ENCODE results near the gene ZNF207. TPM values are rescaled to one million over a fixed set of nuclear protein-coding genes. Genes with fewer than 3 reads are reported as not detected.

The ZNF207 gene
- total RNA-seq, 1 donor from 2014 or later = 240 TPM

DNA sequence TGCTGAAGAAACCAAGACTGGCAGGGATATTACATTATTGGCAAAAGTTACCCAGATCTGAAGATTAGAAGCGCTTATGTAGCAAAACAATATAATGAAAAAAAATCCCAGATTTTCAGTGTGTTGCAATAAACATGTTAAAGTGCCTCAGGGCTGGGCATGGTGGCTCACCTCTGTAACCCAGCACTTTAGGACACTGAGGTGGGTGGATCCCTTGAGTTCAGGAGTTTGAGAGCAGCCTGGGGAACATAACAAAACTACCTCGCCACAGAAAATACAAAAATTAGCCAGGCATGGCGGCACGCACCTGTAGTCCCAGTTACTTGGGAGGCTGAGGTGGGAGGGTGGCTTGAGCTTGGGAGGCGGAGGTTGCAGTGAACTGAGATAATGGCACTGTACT, 6.8 kb downstream of the ZNF207 start:
- no peak for DNase-seq (ENCODE audit: low spot score in 2 of 2, unreplicated experiment in 2 of 2)
- H3K36me3 Mint-ChIP-seq = peaks cover 32% of the 10 kb centered on the region
- H3K27ac Mint-ChIP-seq = no peak overlapping the region
- no peaks in the 10 kb centered on the region for H3K27me3 Mint-ChIP-seq (ENCODE audit: low read depth)
- no peak overlapping the region for H3K4me3 Mint-ChIP-seq
- TF ChIP-seq, protein P1, sequence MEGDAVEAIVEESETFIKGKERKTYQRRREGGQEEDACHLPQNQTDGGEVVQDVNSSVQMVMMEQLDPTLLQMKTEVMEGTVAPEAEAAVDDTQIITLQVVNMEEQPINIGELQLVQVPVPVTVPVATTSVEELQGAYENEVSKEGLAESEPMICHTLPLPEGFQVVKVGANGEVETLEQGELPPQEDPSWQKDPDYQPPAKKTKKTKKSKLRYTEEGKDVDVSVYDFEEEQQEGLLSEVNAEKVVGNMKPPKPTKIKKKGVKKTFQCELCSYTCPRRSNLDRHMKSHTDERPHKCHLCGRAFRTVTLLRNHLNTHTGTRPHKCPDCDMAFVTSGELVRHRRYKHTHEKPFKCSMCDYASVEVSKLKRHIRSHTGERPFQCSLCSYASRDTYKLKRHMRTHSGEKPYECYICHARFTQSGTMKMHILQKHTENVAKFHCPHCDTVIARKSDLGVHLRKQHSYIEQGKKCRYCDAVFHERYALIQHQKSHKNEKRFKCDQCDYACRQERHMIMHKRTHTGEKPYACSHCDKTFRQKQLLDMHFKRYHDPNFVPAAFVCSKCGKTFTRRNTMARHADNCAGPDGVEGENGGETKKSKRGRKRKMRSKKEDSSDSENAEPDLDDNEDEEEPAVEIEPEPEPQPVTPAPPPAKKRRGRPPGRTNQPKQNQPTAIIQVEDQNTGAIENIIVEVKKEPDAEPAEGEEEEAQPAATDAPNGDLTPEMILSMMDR (IDR thresholded peaks at IDR 0.05; ENCODE audit: unreplicated experiment) = no peak
- no peaks in the 10 kb centered on the region for H3K9me3 Mint-ChIP-seq
- H3K4me1 Mint-ChIP-seq = peaks cover 26% of the 10 kb centered on the region

DNA sequence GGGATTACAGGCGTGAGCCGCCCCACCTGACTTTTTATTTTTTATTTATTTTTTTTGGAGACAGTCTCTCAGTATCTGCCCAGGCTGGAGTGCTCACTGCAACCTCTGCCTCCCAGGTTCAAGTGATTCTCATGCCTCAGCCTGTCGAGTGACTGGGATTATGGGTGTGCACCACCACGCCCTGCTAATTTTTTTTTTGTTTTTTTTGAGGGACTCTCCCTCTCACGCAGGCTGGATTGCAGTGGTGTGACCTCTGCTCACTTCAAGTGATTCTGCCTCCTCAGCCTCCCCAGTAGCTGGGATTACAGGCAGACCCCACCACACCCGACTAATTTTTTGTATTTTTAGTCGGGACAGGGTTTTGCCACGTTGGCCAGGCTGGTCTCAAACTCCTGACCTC, 7.7 kb downstream of the ZNF207 start:
- Mint-ChIP-seq H3K27ac (no peak overlapping the region), H3K9me3 (no peaks in the 10 kb centered on the region), H3K36me3 (peaks cover 37% of the 10 kb centered on the region), H3K27me3 (ENCODE audit: low read depth) (no peaks in the 10 kb centered on the region), H3K4me3 (no peak overlapping the region), H3K4me1 (peaks cover 20% of the 10 kb centered on the region)
- DNase-seq (ENCODE audit: low spot score in 2 of 2, unreplicated experiment in 2 of 2) = no peak
- TF ChIP-seq, protein P1 (IDR thresholded peaks at IDR 0.05; ENCODE audit: unreplicated experiment) = no peak

DNA sequence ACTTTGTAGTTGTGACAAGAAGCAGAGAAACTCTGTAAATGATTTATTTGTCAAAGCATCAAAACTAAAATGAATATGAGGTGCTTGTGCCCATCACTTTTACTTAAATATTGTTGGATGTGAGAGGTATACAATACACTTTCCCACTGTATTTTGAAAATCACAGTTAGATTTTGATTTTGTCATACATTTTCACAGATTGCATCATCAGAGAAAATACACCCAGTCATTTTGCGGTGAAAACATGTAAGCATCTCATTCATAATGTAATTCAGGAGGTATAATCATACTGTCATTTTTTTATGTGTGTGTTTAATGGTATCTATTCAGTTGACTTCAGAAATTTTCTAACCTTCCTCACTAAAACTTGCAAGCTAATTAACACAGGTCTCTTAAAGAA, 11.3 kb downstream of the ZNF207 start:
- H3K27me3 Mint-ChIP-seq (ENCODE audit: low read depth) = no peaks in the 10 kb centered on the region
- TF ChIP-seq, protein P1 (IDR thresholded peaks at IDR 0.05; ENCODE audit: unreplicated experiment) = no peak
- H3K9me3 Mint-ChIP-seq = no peaks in the 10 kb centered on the region
- no peak for DNase-seq (ENCODE audit: low spot score in 2 of 2, unreplicated experiment in 2 of 2)
- no peaks in the 10 kb centered on the region for H3K4me1 Mint-ChIP-seq
- peaks cover 44% of the 10 kb centered on the region for H3K36me3 Mint-ChIP-seq
- no peak overlapping the region for H3K4me3 Mint-ChIP-seq
- peak overlapping the region; percentile 53 for H3K27ac Mint-ChIP-seq

DNA sequence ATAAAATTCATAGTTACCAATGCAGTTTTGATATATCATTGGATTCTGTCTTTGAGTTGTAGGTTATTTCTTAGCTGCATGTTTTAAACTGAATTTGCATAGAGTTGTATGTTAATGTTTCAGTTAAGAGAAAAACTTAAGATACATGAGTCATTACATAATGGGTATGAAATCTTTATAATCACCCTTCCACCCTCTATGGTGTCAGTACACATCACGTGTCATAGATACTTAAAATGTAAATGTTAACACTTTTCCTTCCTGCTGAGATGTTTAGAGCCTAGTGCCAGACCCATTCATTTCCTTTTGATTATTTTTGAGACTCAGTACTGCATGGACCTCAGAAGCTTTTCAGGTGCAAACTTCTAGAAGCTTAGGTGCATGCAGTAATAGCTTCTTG, 20.5 kb downstream of the ZNF207 start:
- no peak for DNase-seq (ENCODE audit: low spot score in 2 of 2, unreplicated experiment in 2 of 2)
- TF ChIP-seq, protein P1 (IDR thresholded peaks at IDR 0.05; ENCODE audit: unreplicated experiment) = no peak
- Mint-ChIP-seq H3K4me1 (no peaks in the 10 kb centered on the region), H3K27me3 (ENCODE audit: low read depth) (no peaks in the 10 kb centered on the region), H3K9me3 (no peaks in the 10 kb centered on the region), H3K36me3 (peaks cover 34% of the 10 kb centered on the region), H3K27ac (no peak overlapping the region), H3K4me3 (no peak overlapping the region)

DNA sequence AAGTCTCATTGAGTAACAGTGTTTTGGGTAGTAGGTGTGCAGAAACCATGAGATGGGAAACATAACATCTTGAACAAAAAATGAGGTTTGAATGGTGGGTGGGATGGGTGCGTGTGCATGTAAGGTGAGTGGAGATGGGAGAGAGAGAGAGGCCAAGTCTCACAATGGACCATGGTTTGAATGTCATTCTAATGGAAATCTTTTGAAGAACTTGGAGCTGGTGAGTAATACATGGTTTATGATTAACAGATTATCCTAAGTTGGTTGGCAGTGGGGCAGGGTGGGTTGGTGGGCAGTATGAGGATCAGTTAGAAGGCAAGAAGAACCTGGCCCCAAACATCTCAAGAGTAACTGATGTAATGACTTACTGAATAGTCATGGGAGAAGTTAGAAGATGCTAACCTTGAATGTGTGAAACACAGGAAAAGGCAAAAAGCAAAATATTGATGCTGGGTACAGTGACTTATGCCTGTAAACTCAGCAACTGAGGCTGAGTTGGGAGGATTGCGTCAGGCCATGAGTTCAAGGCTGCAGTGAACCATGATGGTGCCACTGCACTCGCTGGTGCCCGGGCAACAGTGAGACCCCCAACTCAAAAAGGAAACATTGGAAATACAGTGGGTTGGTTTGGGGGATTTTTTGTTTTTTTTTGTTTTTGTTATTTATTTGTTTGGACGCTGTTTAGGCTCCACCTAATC, 32.7 kb downstream of the ZNF207 start:
- H3K36me3 Mint-ChIP-seq = peaks cover 28% of the 10 kb centered on the region
- no peak overlapping the region for H3K4me3 Mint-ChIP-seq
- H3K27ac Mint-ChIP-seq = no peak overlapping the region
- no peaks in the 10 kb centered on the region for H3K27me3 Mint-ChIP-seq (ENCODE audit: low read depth)
- peaks cover 5% of the 10 kb centered on the region for H3K4me1 Mint-ChIP-seq
- H3K9me3 Mint-ChIP-seq = no peaks in the 10 kb centered on the region
- TF ChIP-seq, protein P1 (IDR thresholded peaks at IDR 0.05; ENCODE audit: unreplicated experiment) = no peak
- DNase-seq (ENCODE audit: low spot score in 2 of 2, unreplicated experiment in 2 of 2) = no peak
